ENCODE results near the gene MBTPS2. TPM values are rescaled to one million over a fixed set of nuclear protein-coding genes. Genes with fewer than 3 reads are reported as not detected.
"Not testable (repeated sequence)": the region's sequence is repeated elsewhere in the genome, so short reads cannot be mapped to it uniquely, and the experiment has no call there.

Gene MBTPS2
- total RNA-seq, 3 donors from 2014 or later: 8.2 to 12.0 (median 9.5) TPM

DNA sequence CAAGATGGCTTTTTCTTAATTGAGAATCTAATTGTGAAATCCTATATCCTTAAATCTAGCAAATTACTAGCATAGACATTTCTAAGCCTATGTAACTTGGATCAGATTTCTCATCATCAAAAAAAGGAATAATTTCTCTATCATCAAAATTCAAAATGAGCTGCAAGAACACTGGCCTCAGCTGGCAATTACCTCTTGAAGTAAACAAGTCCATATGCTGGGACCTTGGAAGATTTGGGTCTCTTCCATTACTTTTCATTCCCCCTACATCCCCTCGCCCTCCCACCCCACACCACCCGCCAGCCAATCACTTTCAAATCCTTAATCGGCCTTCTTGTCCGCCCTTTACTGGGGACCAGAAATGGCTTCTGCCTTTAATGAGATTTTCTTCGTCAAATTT, 23.3 kb upstream of the MBTPS2 start:
- no peak overlapping the region for H3K4me3 ChIP-seq
- DNase-seq (no peak), ATAC-seq (no peak)
- no peaks in the 10 kb centered on the region for H3K36me3 ChIP-seq (ENCODE audit: low read depth)
- TF ChIP-seq, protein P1, sequence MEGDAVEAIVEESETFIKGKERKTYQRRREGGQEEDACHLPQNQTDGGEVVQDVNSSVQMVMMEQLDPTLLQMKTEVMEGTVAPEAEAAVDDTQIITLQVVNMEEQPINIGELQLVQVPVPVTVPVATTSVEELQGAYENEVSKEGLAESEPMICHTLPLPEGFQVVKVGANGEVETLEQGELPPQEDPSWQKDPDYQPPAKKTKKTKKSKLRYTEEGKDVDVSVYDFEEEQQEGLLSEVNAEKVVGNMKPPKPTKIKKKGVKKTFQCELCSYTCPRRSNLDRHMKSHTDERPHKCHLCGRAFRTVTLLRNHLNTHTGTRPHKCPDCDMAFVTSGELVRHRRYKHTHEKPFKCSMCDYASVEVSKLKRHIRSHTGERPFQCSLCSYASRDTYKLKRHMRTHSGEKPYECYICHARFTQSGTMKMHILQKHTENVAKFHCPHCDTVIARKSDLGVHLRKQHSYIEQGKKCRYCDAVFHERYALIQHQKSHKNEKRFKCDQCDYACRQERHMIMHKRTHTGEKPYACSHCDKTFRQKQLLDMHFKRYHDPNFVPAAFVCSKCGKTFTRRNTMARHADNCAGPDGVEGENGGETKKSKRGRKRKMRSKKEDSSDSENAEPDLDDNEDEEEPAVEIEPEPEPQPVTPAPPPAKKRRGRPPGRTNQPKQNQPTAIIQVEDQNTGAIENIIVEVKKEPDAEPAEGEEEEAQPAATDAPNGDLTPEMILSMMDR (IDR thresholded peaks at IDR 0.05): no peak
- no peaks in the 10 kb centered on the region for H3K9me3 ChIP-seq
- H3K4me1 ChIP-seq (ENCODE audit: low read depth): no peaks in the 10 kb centered on the region
- intact Hi-C loops (cut with DNase I, micrococcal nuclease): no loop called here

DNA sequence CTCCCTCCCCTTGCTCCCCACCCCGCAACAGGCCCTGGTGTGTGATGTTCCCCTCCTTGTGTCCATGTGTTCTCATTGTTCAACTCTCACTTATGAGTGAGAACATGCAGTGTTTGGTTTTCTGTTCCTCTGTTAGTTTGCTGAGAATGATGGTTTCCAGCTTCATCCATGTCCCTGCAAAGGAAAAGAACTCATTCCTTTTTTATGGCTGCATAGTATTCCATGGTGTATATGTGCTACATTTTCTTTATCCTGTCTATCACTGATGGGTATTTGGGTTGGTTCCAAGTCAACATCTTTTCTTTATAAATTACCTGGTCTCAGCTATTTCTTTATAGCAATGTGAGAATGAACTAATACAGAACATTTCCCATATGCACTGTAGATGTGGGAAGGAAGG, 19.2 kb upstream of the MBTPS2 start:
- ATAC-seq; H3K36me3 ChIP-seq (ENCODE audit: low read depth); H3K9me3 ChIP-seq; H3K4me1 ChIP-seq (ENCODE audit: low read depth); intact Hi-C loops (cut with DNase I, micrococcal nuclease); H3K4me3 ChIP-seq; DNase-seq: not testable (repeated sequence)

DNA sequence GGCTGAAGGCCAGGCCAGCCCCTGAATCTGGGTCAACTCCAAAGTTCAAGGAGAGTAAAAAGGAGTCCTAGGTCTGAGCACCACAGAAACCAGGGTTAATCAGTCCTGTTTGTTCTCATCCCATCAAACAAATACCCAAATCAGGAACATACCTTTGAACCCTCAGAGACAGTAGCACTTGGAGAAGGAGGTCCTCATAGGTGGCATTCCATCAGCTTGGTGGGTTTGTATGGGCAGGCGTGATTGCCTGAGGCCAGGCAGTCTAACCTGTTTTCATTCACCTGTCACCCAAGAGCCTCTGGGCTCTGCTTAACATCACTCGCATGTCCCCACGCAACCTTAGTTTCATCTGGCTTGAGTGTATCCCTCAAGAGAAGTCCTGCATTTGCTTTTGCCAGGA, 17.5 kb upstream of the MBTPS2 start:
- intact Hi-C loops (cut with DNase I, micrococcal nuclease): no loop called here
- no peak for ATAC-seq

DNA sequence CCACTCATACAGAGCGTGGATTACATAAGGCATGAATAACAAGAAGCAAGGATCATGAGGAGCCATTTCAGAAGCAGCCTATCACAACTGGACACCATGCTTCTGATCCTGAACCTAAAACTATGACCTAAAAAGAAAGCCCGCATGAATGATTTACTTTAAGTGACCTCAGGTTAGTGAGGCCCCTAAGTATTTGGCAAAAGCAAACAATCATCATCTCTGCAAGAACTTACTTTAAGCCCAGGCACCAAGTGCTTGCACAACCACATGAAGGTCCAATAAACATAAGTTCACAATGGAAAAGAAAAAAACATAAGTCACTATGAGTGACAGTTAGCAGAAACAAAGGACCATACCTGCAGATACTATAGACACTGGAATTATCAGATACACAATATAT, 7.9 kb upstream of the MBTPS2 start:
- Histone ChIP-seq H3K9me3 (no peaks in the 10 kb centered on the region), H3K4me1 (ENCODE audit: low read depth) (no peaks in the 10 kb centered on the region), H3K36me3 (ENCODE audit: low read depth) (no peaks in the 10 kb centered on the region), H3K4me3 (no peak overlapping the region)
- intact Hi-C loops (cut with DNase I, micrococcal nuclease): no loop called here
- ATAC-seq (no peak), DNase-seq (no peak)
- TF ChIP-seq, protein P1 (IDR thresholded peaks at IDR 0.05): no peak

More for the DNA sequence above, 17.5 kb upstream of the MBTPS2 start:
- DNase-seq: no peak
- Histone ChIP-seq H3K4me1 (ENCODE audit: low read depth) (no peaks in the 10 kb centered on the region), H3K4me3 (no peak overlapping the region), H3K36me3 (ENCODE audit: low read depth) (no peaks in the 10 kb centered on the region), H3K9me3 (no peaks in the 10 kb centered on the region)
- TF ChIP-seq, protein P1 (IDR thresholded peaks at IDR 0.05): no peak

DNA sequence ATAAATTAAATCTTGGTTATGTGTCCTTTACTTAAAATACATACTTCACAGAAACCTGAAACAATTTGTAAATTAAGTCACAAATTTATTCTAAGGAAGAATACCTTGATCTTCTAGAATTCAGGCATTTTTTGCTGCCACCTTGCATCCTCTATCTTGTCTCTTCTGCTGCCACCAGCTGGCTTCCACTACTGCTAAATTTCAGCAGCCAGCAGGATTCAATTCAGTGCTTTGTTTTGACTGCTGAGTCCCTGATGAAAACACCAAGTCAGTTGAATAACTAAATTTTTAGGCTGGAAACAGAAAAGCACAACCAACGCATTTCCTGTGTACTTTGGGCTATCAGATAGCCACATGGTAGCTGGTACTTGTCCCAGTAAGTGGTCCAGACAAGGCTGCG, 2.4 kb upstream of the MBTPS2 start:
- DNase-seq (no peak), ATAC-seq (no peak)
- no peaks in the 10 kb centered on the region for H3K9me3 ChIP-seq
- intact Hi-C loops (cut with DNase I, micrococcal nuclease): no loop called here
- no peak overlapping the region for H3K4me3 ChIP-seq
- TF ChIP-seq, protein P1 (IDR thresholded peaks at IDR 0.05): no peak
- H3K4me1 ChIP-seq (ENCODE audit: low read depth): no peaks in the 10 kb centered on the region
- H3K36me3 ChIP-seq (ENCODE audit: low read depth): no peaks in the 10 kb centered on the region

DNA sequence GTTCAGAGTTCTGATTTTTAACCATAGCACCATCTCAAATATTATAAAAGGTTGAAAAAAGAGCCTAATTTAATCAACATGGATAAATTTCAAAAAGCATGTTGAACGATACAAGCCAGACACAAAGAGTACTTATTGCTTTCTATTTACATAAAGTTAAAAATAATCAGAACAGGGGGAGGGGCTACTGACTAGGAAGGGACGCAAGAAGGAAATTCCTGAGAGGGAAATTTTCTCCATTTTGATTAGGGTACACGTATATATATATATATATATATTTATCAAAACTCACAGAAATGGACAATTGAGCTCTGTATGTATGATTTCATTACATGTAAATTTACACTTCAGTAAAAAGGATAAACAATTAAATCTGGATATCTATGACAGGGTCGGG, 482 bp upstream of the MBTPS2 start:
- H3K9me3 ChIP-seq: no peaks in the 10 kb centered on the region
- H3K4me1 ChIP-seq (ENCODE audit: low read depth): no peaks in the 10 kb centered on the region
- intact Hi-C loops (cut with DNase I, micrococcal nuclease): no loop called here
- peak overlapping the region; percentile 28 for H3K4me3 ChIP-seq
- DNase-seq: no peak
- no peaks in the 10 kb centered on the region for H3K36me3 ChIP-seq (ENCODE audit: low read depth)
- ATAC-seq: peak; percentile 34
- TF ChIP-seq, protein P1 (IDR thresholded peaks at IDR 0.05): no peak
